Caco-2 (cell line): ENCODE results near the gene ZNF597. TPM values are rescaled to one million over a fixed set of nuclear protein-coding genes. Genes with fewer than 3 reads are reported as not detected.
A peak's percentile ranks its signal among the peaks of the same experiment; 100 is the strongest.

Source experiments
- BruUV-seq: library from RNA; stranded (reverse); fragments of 400-500 nt; replicated peaks from 2 replicates; lab custom pipeline; 2021; lab: Mats Ljungman, UMichigan
- CTCF ChIA-PET: fragments of 300-600 bp; sonication (Branson Sonifier 250); formaldehyde crosslinking; loops from one replicate; lab custom pipeline; 2022; ENCODE audit warnings: antibody characterized with exemption; lab: Charles Lee
- POLR2A ChIA-PET: fragments of 300-600 bp; sonication (Branson Sonifier 250); formaldehyde crosslinking; loops from one replicate; lab custom pipeline; 2022; ENCODE audit warnings: antibody characterized with exemption; lab: Charles Lee
- DNase-seq, 2 experiments: peaks; one replicate each; pipeline versions ENCODE4 v3.0.0 to v3.0.0-alpha.2; 2020 to 2022
- H3K27me3 ChIP-seq: replicated peaks from 2 replicates; pipeline ENCODE4 v1.6.0; 2011; ENCODE audit warnings: low read length; ENCODE audit not compliant: control insufficient read depth, insufficient read depth
- H3K36me3 ChIP-seq: 2 replicates; pipeline ENCODE4 v1.5.1; 2011; ENCODE audit warnings: low read length; ENCODE audit not compliant: control insufficient read depth, insufficient read depth
- H3K4me1 ChIP-seq: fragments of 250-450 bp; sonication (Bioruptor Pico); 2 replicates; pipeline ENCODE4 v1.5.1; 2020; ENCODE audit warnings: mild to moderate bottlenecking
- H3K4me3 ChIP-seq: 2 replicates; pipeline ENCODE4 v1.5.1; 2011; ENCODE audit warnings: low read depth, mild to moderate bottlenecking, control low read depth, low read length
- H3K9me3 ChIP-seq: fragments of 250-450 bp; sonication (Bioruptor Pico); 2 replicates; pipeline ENCODE4 v1.5.1; 2020; ENCODE audit warnings: mild to moderate bottlenecking, moderate library complexity
- H3K27ac Mint-ChIP-seq: one replicate; pipeline ENCODE4 v1.8.0; 2022; ENCODE audit warnings: mixed read lengths; ENCODE audit not compliant: unreplicated experiment
- H3K27me3 Mint-ChIP-seq: one replicate; pipeline ENCODE4 v1.8.0; 2022; ENCODE audit warnings: mixed read lengths; ENCODE audit not compliant: insufficient read depth, unreplicated experiment
- H3K36me3 Mint-ChIP-seq: one replicate; pipeline ENCODE4 v1.8.0; 2022; ENCODE audit warnings: mild to moderate bottlenecking, mixed read lengths; ENCODE audit not compliant: insufficient read depth, unreplicated experiment
- H3K4me1 Mint-ChIP-seq: one replicate; pipeline ENCODE4 v1.8.0; 2022; ENCODE audit warnings: low read depth, mixed read lengths; ENCODE audit not compliant: unreplicated experiment
- H3K4me3 Mint-ChIP-seq: one replicate; pipeline ENCODE4 v1.8.0; 2022; ENCODE audit warnings: mild to moderate bottlenecking, moderate library complexity, mixed read lengths; ENCODE audit not compliant: unreplicated experiment
- H3K9me3 Mint-ChIP-seq: one replicate; pipeline ENCODE4 v1.8.0; 2022; ENCODE audit warnings: mixed read lengths; ENCODE audit not compliant: unreplicated experiment
- intact Hi-C: fragments of 100-400 bp; cut with micrococcal nuclease; formaldehyde crosslinking; loops from one replicate; pipeline ENCODE4 v1.10.0; 2022; ENCODE audit not compliant: unreplicated experiment
- total RNA-seq: library from RNA; stranded (reverse); gene quantifications from 2 replicates; pipeline ENCODE4 v1.2.3, GENCODE V29; 2022
- TF ChIP-seq, protein P1 (sequence below), 2 experiments: fragments of 200-600 bp in 1 of 2; IDR thresholded peaks; 1 replicate in 1 of 2; 2 replicates in 1 of 2; pipeline versions ENCODE4 v1.5.1 to v1.8.0; 2011 to 2022; ENCODE audit warnings: antibody characterized with exemption in 1 of 2, control low read depth in 1 of 2, inconsistent platforms in 1 of 2, low read depth in 1 of 2, low read length in 1 of 2, mild to moderate bottlenecking in 1 of 2, moderate library complexity in 1 of 2; ENCODE audit not compliant: insufficient read depth in 1 of 2, severe bottlenecking in 1 of 2, unreplicated experiment in 1 of 2

The ZNF597 gene
- total RNA-seq, 1 experiment from 2014 or later, result 3.8 TPM

DNA sequence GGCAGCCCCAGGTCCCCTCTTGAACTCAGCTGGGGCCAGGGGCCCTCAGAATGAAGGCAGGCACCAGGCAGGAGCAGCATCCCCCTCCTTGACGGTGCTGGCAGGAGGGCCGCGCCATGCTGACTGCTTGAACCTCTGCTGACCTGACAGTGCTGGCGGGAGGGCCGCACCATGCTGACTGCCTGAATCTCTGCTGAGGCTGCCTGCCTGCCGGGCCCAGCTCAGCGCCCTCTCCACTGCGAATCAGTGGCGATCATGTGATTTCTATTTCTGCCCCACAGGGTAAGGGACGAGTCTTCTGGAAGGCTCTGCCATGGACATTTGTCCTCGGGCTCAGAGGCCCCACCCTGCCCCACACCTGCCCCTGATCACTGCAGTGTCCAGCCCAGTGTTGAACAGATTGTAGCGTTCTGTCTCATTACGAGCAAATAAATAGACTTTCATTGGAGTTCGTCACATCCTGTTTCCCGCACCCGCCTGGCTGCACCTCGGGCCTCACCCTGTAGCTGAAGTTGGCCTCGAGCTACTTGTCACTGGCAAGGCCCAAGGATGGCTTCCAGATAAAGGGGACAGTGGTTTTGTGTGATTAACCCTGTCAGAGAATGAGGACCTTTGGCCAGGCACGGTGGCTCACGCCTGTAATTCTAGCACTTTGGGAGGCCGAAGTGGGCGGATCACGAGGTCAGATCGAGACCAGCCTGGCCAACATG, 43.4 kb upstream of the ZNF597 start:
- Histone ChIP-seq H3K36me3 (peaks cover 4% of the 10 kb centered on the region), H3K4me1 (no peaks in the 10 kb centered on the region), H3K4me3 (no peak overlapping the region), H3K27me3 (no peaks in the 10 kb centered on the region), H3K9me3 (no peaks in the 10 kb centered on the region)
- Mint-ChIP-seq H3K4me1 (no peaks in the 10 kb centered on the region), H3K27me3 (no peaks in the 10 kb centered on the region), H3K27ac (no peak overlapping the region), H3K4me3 (no peak overlapping the region), H3K9me3 (no peaks in the 10 kb centered on the region), H3K36me3 (peaks cover 67% of the 10 kb centered on the region)
- intact Hi-C loops, result no loop called here
- DNase-seq, result no peak
- CTCF ChIA-PET, result no interaction called here
- BruUV-seq, result TSS peak; percentile 20
- TF ChIP-seq, protein P1, sequence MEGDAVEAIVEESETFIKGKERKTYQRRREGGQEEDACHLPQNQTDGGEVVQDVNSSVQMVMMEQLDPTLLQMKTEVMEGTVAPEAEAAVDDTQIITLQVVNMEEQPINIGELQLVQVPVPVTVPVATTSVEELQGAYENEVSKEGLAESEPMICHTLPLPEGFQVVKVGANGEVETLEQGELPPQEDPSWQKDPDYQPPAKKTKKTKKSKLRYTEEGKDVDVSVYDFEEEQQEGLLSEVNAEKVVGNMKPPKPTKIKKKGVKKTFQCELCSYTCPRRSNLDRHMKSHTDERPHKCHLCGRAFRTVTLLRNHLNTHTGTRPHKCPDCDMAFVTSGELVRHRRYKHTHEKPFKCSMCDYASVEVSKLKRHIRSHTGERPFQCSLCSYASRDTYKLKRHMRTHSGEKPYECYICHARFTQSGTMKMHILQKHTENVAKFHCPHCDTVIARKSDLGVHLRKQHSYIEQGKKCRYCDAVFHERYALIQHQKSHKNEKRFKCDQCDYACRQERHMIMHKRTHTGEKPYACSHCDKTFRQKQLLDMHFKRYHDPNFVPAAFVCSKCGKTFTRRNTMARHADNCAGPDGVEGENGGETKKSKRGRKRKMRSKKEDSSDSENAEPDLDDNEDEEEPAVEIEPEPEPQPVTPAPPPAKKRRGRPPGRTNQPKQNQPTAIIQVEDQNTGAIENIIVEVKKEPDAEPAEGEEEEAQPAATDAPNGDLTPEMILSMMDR (IDR thresholded peaks at IDR 0.05; ENCODE audit: insufficient read depth in 1 of 2, low read depth in 1 of 2, low read length in 1 of 2, severe bottlenecking in 1 of 2, unreplicated experiment in 1 of 2), result no peak
- POLR2A ChIA-PET, result no interaction called here

DNA sequence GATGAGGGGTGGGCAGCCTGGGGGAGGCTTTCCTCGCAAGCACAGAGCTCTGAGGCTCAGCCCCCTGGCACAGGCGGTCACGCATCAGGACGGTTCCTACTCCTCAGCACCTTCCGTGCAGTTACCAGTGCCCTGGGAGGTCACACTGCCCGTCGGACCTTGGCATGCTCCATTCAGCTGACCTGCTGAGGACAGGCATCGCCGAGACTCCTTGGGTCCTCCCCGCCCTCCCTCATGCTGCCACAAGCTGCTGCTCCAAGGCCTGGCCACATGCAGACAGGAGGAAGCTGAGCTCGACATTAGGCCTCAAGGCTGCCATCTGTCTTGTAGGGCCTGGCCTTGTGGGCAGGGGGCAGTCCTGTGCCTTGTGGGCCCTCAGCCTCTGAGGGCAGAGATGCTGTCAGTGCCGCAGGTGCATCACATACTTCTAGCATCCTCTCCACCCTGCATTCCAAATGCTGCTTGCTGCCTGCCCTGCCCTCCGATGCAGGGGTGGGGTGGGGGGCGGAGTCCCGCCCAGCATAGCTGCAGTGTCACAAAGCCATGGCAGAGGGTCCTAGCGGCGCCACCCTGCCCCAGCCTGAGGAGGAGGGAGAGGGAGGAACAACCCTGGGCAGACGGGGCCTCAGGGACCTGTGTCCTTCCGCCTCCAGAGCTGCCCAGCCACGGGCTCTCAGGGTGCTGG, 42.7 kb upstream of the ZNF597 start:
- no peak for DNase-seq
- Histone ChIP-seq H3K4me1 (no peaks in the 10 kb centered on the region), H3K4me3 (no peak overlapping the region), H3K9me3 (no peaks in the 10 kb centered on the region), H3K36me3 (peaks cover 4% of the 10 kb centered on the region), H3K27me3 (no peaks in the 10 kb centered on the region)
- no peaks in the 10 kb centered on the region for H3K4me1 Mint-ChIP-seq
- BruUV-seq, result no TSS peak
- no peaks in the 10 kb centered on the region for H3K9me3 Mint-ChIP-seq
- TF ChIP-seq, protein P1 (IDR thresholded peaks at IDR 0.05; ENCODE audit: insufficient read depth in 1 of 2, low read depth in 1 of 2, low read length in 1 of 2, severe bottlenecking in 1 of 2, unreplicated experiment in 1 of 2), result no peak
- H3K27ac Mint-ChIP-seq, result no peak overlapping the region
- H3K4me3 Mint-ChIP-seq, result no peak overlapping the region
- CTCF ChIA-PET, result interaction anchor here (1.1 kb wide), 1 partner anchor 12 kb away, joined by 3 read pairs; no protein-coding TSS in a partner anchor
- POLR2A ChIA-PET, result no interaction called here
- peaks cover 67% of the 10 kb centered on the region for H3K36me3 Mint-ChIP-seq
- intact Hi-C loops, result no loop called here
- no peaks in the 10 kb centered on the region for H3K27me3 Mint-ChIP-seq

DNA sequence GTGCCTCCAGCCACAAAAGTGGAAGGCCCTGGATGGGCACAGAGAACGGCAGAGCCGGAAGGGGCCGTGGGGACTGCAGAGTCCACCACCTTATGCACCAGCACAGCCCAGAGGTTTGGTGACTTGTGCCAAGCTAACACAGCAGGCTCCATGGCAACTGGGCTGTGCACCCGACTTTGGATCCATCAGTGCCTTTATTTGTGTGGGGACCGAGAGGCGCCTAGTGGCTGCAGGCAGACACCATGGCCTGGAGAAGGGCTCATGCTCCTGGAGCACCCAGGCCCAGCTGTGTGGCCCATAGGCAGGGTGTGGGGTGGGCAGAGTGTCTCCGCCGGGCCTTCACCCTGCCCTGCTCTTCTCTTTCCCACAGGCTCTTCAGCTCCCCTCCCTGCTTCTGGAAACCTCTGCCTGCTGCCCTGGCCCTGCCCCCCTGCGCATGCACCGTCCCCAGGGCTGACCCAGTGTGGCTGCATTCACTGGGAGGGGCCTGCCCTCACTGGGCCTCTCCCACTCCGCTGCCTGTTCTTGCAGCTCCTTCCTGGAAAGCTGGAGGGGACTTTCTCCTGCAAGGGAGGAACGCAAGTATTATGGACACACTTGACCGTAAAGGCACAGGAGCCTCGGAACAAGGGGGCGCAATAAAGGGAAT, 41.9 kb upstream of the ZNF597 start:
- CTCF ChIA-PET, result interaction anchor here (0.5 to 1.1 kb wide), 2 partner anchors 11 to 42 kb away, joined by 3 to 5 read pairs; partner anchors contain the start of genes NAA60 and ZNF597

More for the DNA sequence above, 41.9 kb upstream of the ZNF597 start:
- Histone ChIP-seq H3K4me3 (no peak overlapping the region), H3K27me3 (no peaks in the 10 kb centered on the region), H3K36me3 (peaks cover 4% of the 10 kb centered on the region), H3K4me1 (no peaks in the 10 kb centered on the region), H3K9me3 (no peaks in the 10 kb centered on the region)
- intact Hi-C loops, result no loop called here
- H3K4me1 Mint-ChIP-seq, result no peaks in the 10 kb centered on the region
- H3K36me3 Mint-ChIP-seq, result peaks cover 67% of the 10 kb centered on the region
- POLR2A ChIA-PET, result no interaction called here
- BruUV-seq, result no TSS peak
- TF ChIP-seq, protein P1 (IDR thresholded peaks at IDR 0.05; ENCODE audit: insufficient read depth in 1 of 2, low read depth in 1 of 2, low read length in 1 of 2, severe bottlenecking in 1 of 2, unreplicated experiment in 1 of 2), result no peak
- H3K27me3 Mint-ChIP-seq, result no peaks in the 10 kb centered on the region
- DNase-seq, result no peak
- H3K27ac Mint-ChIP-seq, result no peak overlapping the region
- H3K4me3 Mint-ChIP-seq, result no peak overlapping the region
- H3K9me3 Mint-ChIP-seq, result no peaks in the 10 kb centered on the region
